Measurements from ENCODE around the gene SLC30A5. TPM values are rescaled to one million over a fixed set of nuclear protein-coding genes. Genes with fewer than 3 reads are reported as not detected.

The SLC30A5 gene
- total and polyA plus RNA-seq, 9 of the 15 experiments (the other 6 are each of a cell fraction or from before 2014, with no cell fraction given) = 22.9 to 86.8 (median 62.5) TPM

- TF ChIP-seq ZNF512 (tag; IDR thresholded peaks at IDR 0.05) = peak; percentile 53
- TF ChIP-seq RAD21 (CRISPR knock-in tag; conservative IDR thresholded peaks at IDR 0.05 in 1 of 2, IDR thresholded peaks at IDR 0.05 in 1 of 2) = no peak
- no peak for TF ChIP-seq FOSL1 (tag; conservative IDR thresholded peaks at IDR 0.05)
- TF ChIP-seq ARNT (IDR thresholded peaks at IDR 0.05) = no peak
- no peak for TF ChIP-seq ZNF174 (CRISPR knock-in tag; IDR thresholded peaks at IDR 0.05)
- peak; percentile 55; the same call in 1 of the 2 replicates for TF ChIP-seq NFRKB (IDR thresholded peaks at IDR 0.05; ENCODE audit: low read depth)
- TF ChIP-seq TFAM (CRISPR knock-in tag; conservative IDR thresholded peaks at IDR 0.05) = no peak
- no peak for TF ChIP-seq ZEB2 (IDR thresholded peaks at IDR 0.05)
- TF ChIP-seq HMGXB4 (CRISPR knock-in tag; IDR thresholded peaks at IDR 0.05) = 0 out of 2 replicates have a peak, but pooled peaks have one; percentile 23
- peak; percentile 91 for TF ChIP-seq BRD4 (IDR thresholded peaks at IDR 0.05)
- TF ChIP-seq GTF2F1 (IDR thresholded peaks at IDR 0.05; ENCODE audit: low read depth, low read length) = no peak
- no peak for TF ChIP-seq NFXL1 (CRISPR knock-in tag; IDR thresholded peaks at IDR 0.05)
- TF ChIP-seq ZNF507 (tag; conservative IDR thresholded peaks at IDR 0.05) = no peak
- 0 out of 2 replicates have a peak, but pooled peaks have one; percentile 16 for TF ChIP-seq SMARCE1 (IDR thresholded peaks at IDR 0.05)
- TF ChIP-seq ZNF134 (CRISPR knock-in tag; conservative IDR thresholded peaks at IDR 0.05) = 0 out of 2 replicates have a peak, but pooled peaks have one; percentile 20
- TF ChIP-seq ARHGAP35 (IDR thresholded peaks at IDR 0.05; ENCODE audit: partially characterized antibody) = no peak
- no peak for TF ChIP-seq ZNF407 (IDR thresholded peaks at IDR 0.05; ENCODE audit: low read depth)
- peak in 1 of 3 experiments; percentile 47 for TF ChIP-seq YY1 (IDR thresholded peaks at IDR 0.05; ENCODE audit: borderline replicate concordance in 1 of 3, control insufficient read depth in 1 of 3, extremely low read depth in 1 of 3, insufficient read depth in 3 of 3, insufficient read length in 1 of 3, insufficient replicate concordance in 2 of 3, low read depth in 1 of 3, low read length in 2 of 3)
Measured at GRCh38 chr5:69167493-69167855, 73.7 kb downstream of the SLC30A5 start (continued).
